HEK293 (cell line): ENCODE results near the gene EDIL3.

Source experiments
- CTCF ChIP-seq: fragments of 450-650 bp; formaldehyde crosslinking; IDR thresholded peaks from 2 replicates; pipeline ENCODE4 v1.5.1; 2016; ENCODE audit warnings: missing biosample characterization, missing genetic modification characterization
- KLF7 ChIP-seq: fragments of 450-650 bp; formaldehyde crosslinking; IDR thresholded peaks from 2 replicates; pipeline ENCODE4 v1.5.1; 2016; ENCODE audit warnings: missing biosample characterization, missing genetic modification characterization, borderline replicate concordance
- PRDM1 ChIP-seq: fragments of 450-650 bp; formaldehyde crosslinking; IDR thresholded peaks from 2 replicates; pipeline ENCODE4; 2016; ENCODE audit warnings: missing biosample characterization, missing genetic modification characterization
- YY1 ChIP-seq: fragments of 450-650 bp; formaldehyde crosslinking; IDR thresholded peaks from 2 replicates; pipeline ENCODE4 v1.5.1; 2018; ENCODE audit warnings: missing biosample characterization, missing genetic modification characterization
- ZBTB26 ChIP-seq: fragments of 450-650 bp; formaldehyde crosslinking; optimal IDR thresholded peaks from 2 replicates; pipeline ENCODE3; 2016; ENCODE audit warnings: missing biosample characterization, mild to moderate bottlenecking, missing genetic modification characterization
- ZNF571 ChIP-seq: fragments of 450-650 bp; formaldehyde crosslinking; IDR thresholded peaks from 2 replicates; pipeline ENCODE4 v1.5.0; 2017; ENCODE audit warnings: missing biosample characterization, missing genetic modification characterization

GRCh38 chr5:83947763-83948162 lies 436.9 kb downstream of the EDIL3 start:
- no peak for TF ChIP-seq KLF7 (tag by site-specific recombination)
- no peak for TF ChIP-seq CTCF (tag by site-specific recombination)
- no peak for TF ChIP-seq ZBTB26 (tag by site-specific recombination)
- TF ChIP-seq ZNF571 (tag by site-specific recombination): no peak
- no peak for TF ChIP-seq PRDM1 (tag by site-specific recombination)
- no peak for TF ChIP-seq YY1 (tag by site-specific recombination)
